Calu3 (cell line): ENCODE results near the gene ALDH3A2. TPM values are rescaled to one million over a fixed set of nuclear protein-coding genes. Genes with fewer than 3 reads are reported as not detected.
A peak's percentile ranks its signal among the peaks of the same experiment; 100 is the strongest.

ENCODE experiments used
- Bru-seq: library from RNA; stranded (reverse); fragments of 400-500 nt; gene quantifications from one replicate; lab custom pipeline; 2021; lab: Mats Ljungman, UMichigan
- BruChase-seq, 2 experiments: library from RNA; stranded (reverse); fragments of 400-500 nt; gene quantifications; one replicate each; lab custom pipeline; 2021; lab: Mats Ljungman, UMichigan
- BruUV-seq: library from RNA; stranded (reverse); fragments of 400-500 nt; replicated peaks from 2 replicates; lab custom pipeline; 2021; lab: Mats Ljungman, UMichigan
- CTCF ChIA-PET: fragments of 300-600 bp; sonication (Branson Sonifier 250); formaldehyde crosslinking; loops from one replicate; lab custom pipeline; 2022; ENCODE audit warnings: antibody characterized with exemption; lab: Charles Lee
- DNase-seq: peaks from one replicate; pipeline ENCODE4 v3.0.0; 2022
- H3K27ac Mint-ChIP-seq: one replicate; pipeline ENCODE4 v1.8.0; 2022; ENCODE audit warnings: mixed read lengths; ENCODE audit not compliant: unreplicated experiment
- H3K27me3 Mint-ChIP-seq: one replicate; pipeline ENCODE4 v1.8.0; 2022; ENCODE audit warnings: mixed read lengths; ENCODE audit not compliant: unreplicated experiment
- H3K36me3 Mint-ChIP-seq: one replicate; pipeline ENCODE4 v1.8.0; 2022; ENCODE audit warnings: mild to moderate bottlenecking, moderate library complexity, mixed read lengths; ENCODE audit not compliant: insufficient read depth, unreplicated experiment
- H3K4me1 Mint-ChIP-seq: one replicate; pipeline ENCODE4 v1.8.0; 2022; ENCODE audit warnings: mild to moderate bottlenecking, low read depth, mixed read lengths; ENCODE audit not compliant: unreplicated experiment
- H3K4me3 Mint-ChIP-seq: one replicate; pipeline ENCODE4 v1.8.0; 2022; ENCODE audit warnings: mild to moderate bottlenecking, low read depth, moderate library complexity, mixed read lengths; ENCODE audit not compliant: unreplicated experiment
- H3K9me3 Mint-ChIP-seq: one replicate; pipeline ENCODE4 v1.8.0; 2022; ENCODE audit warnings: low read depth, mixed read lengths; ENCODE audit not compliant: unreplicated experiment
- intact Hi-C: fragments of 100-400 bp; cut with micrococcal nuclease; formaldehyde crosslinking; loops from one replicate; pipeline ENCODE4 v1.10.0; 2022; ENCODE audit not compliant: unreplicated experiment
- long read RNA-seq: library from polyadenylated mRNA; stranded (forward); transcript quantifications from one replicate; pipeline ENCODE4 v2.0.0, GENCODE V29; 2022
- total RNA-seq: library from RNA; stranded (reverse); gene quantifications from 2 replicates; pipeline ENCODE4 v1.2.3, GENCODE V29; 2022
- TF ChIP-seq, protein P1 (sequence below): fragments of 200-600 bp; IDR thresholded peaks from one replicate; pipeline ENCODE4 v1.8.0; 2022; ENCODE audit warnings: antibody characterized with exemption; ENCODE audit not compliant: unreplicated experiment

ALDH3A2 gene
- total RNA-seq (32.4 and 38.0 TPM in 2 replicates), Bru-seq, nascent RNA (percentile 71 among the genes with signal in this experiment), BruChase-seq, experiment 1, labeled RNA remaining after a 6-hour chase (percentile 73 among the genes with signal in this experiment), BruChase-seq, experiment 2, labeled RNA remaining after a 2-hour chase (percentile 63 among the genes with signal in this experiment)
- long read RNA-seq, transcript ALDH3A2-201 (10 exons, 3,928 nt): major isoform, 24 of 48 reads
- long read RNA-seq, transcript ALDH3A2-210 (1 exons, 3,512 nt): minor isoform, 13 of 48 reads
- long read RNA-seq, partial matches to known transcripts: 1 of 48 reads
- long read RNA-seq, other reads (novel, unspliced or antisense): 6 of 48 reads

DNA sequence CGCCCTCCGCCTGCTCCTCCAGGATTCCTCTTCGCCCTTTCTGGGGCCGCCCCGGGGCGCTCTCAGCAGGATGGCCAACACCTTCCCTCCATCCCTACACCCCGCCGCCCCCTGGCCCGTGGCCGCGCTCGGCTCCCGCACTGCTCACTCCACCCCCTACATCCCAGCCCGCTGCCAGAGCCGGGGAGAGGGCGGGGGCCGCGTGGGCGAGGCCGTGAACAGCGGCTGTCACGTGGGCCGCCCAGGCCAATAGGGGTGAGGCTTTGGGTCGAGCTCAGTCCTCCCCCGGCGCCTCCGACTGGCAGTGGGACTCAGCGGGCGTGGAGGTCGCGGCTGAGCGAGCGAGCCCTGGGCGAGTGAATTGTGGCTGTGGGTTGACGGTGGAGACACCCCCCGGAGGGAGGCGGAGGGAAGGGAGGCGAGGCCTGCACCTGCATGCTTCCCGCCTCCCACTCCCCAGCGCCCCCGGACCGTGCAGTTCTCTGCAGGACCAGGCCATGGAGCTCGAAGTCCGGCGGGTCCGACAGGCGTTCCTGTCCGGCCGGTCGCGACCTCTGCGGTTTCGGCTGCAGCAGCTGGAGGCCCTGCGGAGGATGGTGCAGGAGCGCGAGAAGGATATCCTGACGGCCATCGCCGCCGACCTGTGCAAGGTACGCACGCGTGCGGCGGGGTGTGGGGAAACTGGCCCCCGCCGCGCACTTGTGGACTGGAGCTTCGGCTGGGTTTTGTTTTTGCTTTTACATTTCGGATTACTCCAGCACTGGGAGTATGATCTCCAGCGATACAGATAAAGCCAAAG is at the start of gene ALDH3A2:
Gene ALDH3A2 (plus strand): TSS at position 277 of the 799 bp plus-strand sequence. CDS start 221 bp downstream, at position 498.
- peak within 1 kb of the TSS; percentile 75 for H3K4me3 Mint-ChIP-seq
- intact Hi-C loops: loop anchor here (5.0 to 10.0 kb wide), 2 partner anchors 114 to 134 kb away; no protein-coding TSS in a partner anchor
- no peaks in the 10 kb centered on the region for H3K9me3 Mint-ChIP-seq
- peak; percentile 92 for DNase-seq
- CTCF ChIA-PET: interaction anchor here (0.6 to 1.9 kb wide), 8 partner anchors 23 to 644 kb away, joined by 3 to 9 read pairs (median 4); partner anchors contain the start of gene B9D1
- H3K4me1 Mint-ChIP-seq: peaks cover 37% of the 10 kb centered on the region
- TF ChIP-seq, protein P1, sequence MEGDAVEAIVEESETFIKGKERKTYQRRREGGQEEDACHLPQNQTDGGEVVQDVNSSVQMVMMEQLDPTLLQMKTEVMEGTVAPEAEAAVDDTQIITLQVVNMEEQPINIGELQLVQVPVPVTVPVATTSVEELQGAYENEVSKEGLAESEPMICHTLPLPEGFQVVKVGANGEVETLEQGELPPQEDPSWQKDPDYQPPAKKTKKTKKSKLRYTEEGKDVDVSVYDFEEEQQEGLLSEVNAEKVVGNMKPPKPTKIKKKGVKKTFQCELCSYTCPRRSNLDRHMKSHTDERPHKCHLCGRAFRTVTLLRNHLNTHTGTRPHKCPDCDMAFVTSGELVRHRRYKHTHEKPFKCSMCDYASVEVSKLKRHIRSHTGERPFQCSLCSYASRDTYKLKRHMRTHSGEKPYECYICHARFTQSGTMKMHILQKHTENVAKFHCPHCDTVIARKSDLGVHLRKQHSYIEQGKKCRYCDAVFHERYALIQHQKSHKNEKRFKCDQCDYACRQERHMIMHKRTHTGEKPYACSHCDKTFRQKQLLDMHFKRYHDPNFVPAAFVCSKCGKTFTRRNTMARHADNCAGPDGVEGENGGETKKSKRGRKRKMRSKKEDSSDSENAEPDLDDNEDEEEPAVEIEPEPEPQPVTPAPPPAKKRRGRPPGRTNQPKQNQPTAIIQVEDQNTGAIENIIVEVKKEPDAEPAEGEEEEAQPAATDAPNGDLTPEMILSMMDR: no peak
- peaks cover 32% of the 10 kb centered on the region for H3K36me3 Mint-ChIP-seq
- no TSS peak for BruUV-seq
- peak within 1 kb of the TSS; percentile 86 for H3K27ac Mint-ChIP-seq
- H3K27me3 Mint-ChIP-seq: no peaks in the 10 kb centered on the region

GRCh38 chr17:19610311-19610710 is 38.2 kb upstream of the ALDH3A2 start:
- no TSS peak for BruUV-seq
- DNase-seq: no peak
- no peak overlapping the region for H3K27ac Mint-ChIP-seq
- H3K36me3 Mint-ChIP-seq: no peaks in the 10 kb centered on the region
- no peaks in the 10 kb centered on the region for H3K27me3 Mint-ChIP-seq
- H3K4me1 Mint-ChIP-seq: no peaks in the 10 kb centered on the region
- no peak overlapping the region for H3K4me3 Mint-ChIP-seq
- intact Hi-C loops: no loop called here
- TF ChIP-seq, protein P1: no peak
- H3K9me3 Mint-ChIP-seq: no peaks in the 10 kb centered on the region
- CTCF ChIA-PET: no interaction called here

- no peak for DNase-seq
- no TSS peak for BruUV-seq
- TF ChIP-seq, protein P1: no peak
- H3K4me3 Mint-ChIP-seq: no peak overlapping the region
- intact Hi-C loops: no loop called here
- no peaks in the 10 kb centered on the region for H3K4me1 Mint-ChIP-seq
- CTCF ChIA-PET: no interaction called here
- no peaks in the 10 kb centered on the region for H3K9me3 Mint-ChIP-seq
- no peaks in the 10 kb centered on the region for H3K27me3 Mint-ChIP-seq
- H3K36me3 Mint-ChIP-seq: no peaks in the 10 kb centered on the region
- no peak overlapping the region for H3K27ac Mint-ChIP-seq
Measured at GRCh38 chr17:19610879-19611278, 37.7 kb upstream of the ALDH3A2 start.

DNA sequence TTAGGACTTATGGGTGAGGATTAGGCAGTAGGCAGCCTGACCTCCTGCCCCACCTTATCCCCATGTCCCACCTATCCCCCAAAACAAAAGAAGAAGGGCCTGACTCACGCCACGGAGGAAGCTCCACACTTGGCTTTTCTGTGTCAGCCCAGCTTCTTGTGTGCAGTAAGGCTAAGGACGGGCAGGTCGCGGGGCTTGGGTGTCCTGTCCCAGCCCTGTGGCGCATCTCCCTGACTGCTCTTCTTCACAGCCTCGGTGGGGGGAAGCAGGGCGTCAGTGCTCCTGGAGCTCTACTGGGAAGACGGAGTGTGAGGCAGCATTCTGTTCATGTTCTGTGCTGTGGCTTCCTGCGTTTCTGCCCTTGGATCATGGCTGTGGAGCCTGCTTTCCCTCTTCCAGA is 34.6 kb upstream of the ALDH3A2 start:
- H3K4me1 Mint-ChIP-seq: no peaks in the 10 kb centered on the region

More for the DNA sequence above, 34.6 kb upstream of the ALDH3A2 start:
- no TSS peak for BruUV-seq
- Mint-ChIP-seq H3K27ac (no peak overlapping the region), H3K9me3 (peaks cover 4% of the 10 kb centered on the region), H3K27me3 (no peaks in the 10 kb centered on the region), H3K36me3 (no peaks in the 10 kb centered on the region), H3K4me3 (no peak overlapping the region)
- CTCF ChIA-PET: interaction anchor here (0.7 kb wide), 1 partner anchor 311 kb away, joined by 3 read pairs; no protein-coding TSS in a partner anchor
- DNase-seq: no peak
- TF ChIP-seq, protein P1: no peak
- intact Hi-C loops: no loop called here
